HFF-Myc (cell line): ENCODE results near the gene CDKN2B-AS1.

ENCODE experiments used
- DNase-seq: peaks from one replicate; pipeline ENCODE4 v3.0.0-alpha.2; 2011; ENCODE audit warnings: low read depth; ENCODE audit errors: extremely low read depth
- H3K4me3 ChIP-seq: replicated peaks from 2 replicates; pipeline ENCODE4 v1.5.1; 2011; ENCODE audit warnings: low read depth, mild to moderate bottlenecking, control low read depth, low read length
- CTCF ChIP-seq: IDR thresholded peaks from 2 replicates; pipeline ENCODE4 v1.5.1; 2012; ENCODE audit warnings: mild to moderate bottlenecking, low read depth, low read length, control low read depth; ENCODE audit errors: missing control alignments

Gene CDKN2B-AS1

GRCh38 chr9:22100626-22101025, 106.0 kb downstream of the CDKN2B-AS1 start:
- no peak overlapping the region for H3K4me3 ChIP-seq
- no peak for DNase-seq
- no peak for TF ChIP-seq CTCF

- no peak for DNase-seq
- no peak for TF ChIP-seq CTCF
- H3K4me3 ChIP-seq = no peak overlapping the region
Measured at GRCh38 chr9:22102146-22103053, 107.8 kb downstream of the CDKN2B-AS1 start.

GRCh38 chr9:22103685-22104575, 109.3 kb downstream of the CDKN2B-AS1 start:
- no peak for DNase-seq
- H3K4me3 ChIP-seq = no peak overlapping the region
- no peak for TF ChIP-seq CTCF

- no peak overlapping the region for H3K4me3 ChIP-seq
- TF ChIP-seq CTCF = no peak
- no peak for DNase-seq
Measured at GRCh38 chr9:22105005-22105722, 110.6 kb downstream of the CDKN2B-AS1 start.

GRCh38 chr9:22107202-22108045, 112.8 kb downstream of the CDKN2B-AS1 start:
- H3K4me3 ChIP-seq = no peak overlapping the region
- no peak for DNase-seq
- no peak for TF ChIP-seq CTCF
